GM21723 (cell line): ENCODE data around the gene SNRNP35.
"Not testable (repeated sequence)": the region's sequence is repeated elsewhere in the genome, so short reads cannot be mapped to it uniquely, and the experiment has no call there.

ENCODE experiments used
- ATAC-seq: cut with Tn5 transposase; IDR thresholded peaks from one replicate; pipeline ENCODE4 v1.9.1; 2021; ENCODE audit warnings: mild to moderate bottlenecking, moderate library complexity; ENCODE audit not compliant: unreplicated experiment

Gene SNRNP35

DNA sequence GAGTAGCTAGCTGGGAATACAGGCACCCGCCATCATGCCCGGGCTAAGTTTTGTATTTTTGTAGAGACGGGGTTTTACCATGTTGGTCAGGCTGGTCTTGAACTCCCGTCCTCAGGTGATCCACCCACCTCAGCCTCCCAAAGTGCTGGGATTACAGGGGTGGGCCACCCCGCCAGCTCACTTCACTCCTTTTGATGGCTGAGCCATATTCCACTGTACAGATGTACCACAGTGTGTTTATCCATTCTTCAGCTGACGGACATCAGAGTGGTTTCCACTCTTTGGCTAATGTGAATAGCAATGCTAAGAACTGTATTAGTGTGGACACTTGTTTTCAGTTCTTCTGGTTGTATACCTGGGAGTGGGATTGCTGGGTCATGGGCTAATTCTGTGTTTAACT lies 29.5 kb downstream of the SNRNP35 start:
- ATAC-seq: no peak

DNA sequence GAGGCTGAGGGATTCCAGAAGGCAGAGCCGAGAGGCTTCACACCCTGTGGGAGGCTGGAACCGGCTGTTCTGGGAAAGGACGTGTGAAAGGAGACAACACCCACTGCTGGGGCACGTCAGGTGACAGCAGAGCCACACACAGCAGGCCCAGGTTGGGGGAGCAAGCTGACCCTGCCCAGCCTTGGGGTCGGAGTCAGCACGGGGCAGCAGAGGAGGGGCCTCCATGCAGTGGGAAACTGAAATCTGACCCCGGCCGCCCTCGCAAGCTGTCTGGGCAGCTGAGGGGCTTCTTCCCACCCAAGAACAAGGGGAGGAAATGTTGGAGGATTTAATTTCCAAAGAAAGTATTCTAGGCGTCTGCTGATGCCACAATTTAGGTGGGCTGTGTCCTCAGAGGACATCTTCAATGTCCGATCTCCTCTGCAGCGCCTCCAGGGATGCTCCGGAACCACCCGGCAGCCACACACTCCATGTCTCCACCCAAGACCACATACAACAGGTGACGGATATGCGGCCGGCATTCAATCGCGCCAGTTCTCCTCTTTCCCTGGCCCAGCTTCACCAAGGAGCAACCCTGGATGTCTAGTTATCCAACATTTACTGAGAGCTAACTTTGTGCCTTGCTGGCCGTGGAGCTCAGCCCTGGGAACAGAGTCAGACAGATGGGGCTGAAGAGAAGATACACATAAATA lies 30.7 kb downstream of the SNRNP35 start:
- no peak for ATAC-seq

DNA sequence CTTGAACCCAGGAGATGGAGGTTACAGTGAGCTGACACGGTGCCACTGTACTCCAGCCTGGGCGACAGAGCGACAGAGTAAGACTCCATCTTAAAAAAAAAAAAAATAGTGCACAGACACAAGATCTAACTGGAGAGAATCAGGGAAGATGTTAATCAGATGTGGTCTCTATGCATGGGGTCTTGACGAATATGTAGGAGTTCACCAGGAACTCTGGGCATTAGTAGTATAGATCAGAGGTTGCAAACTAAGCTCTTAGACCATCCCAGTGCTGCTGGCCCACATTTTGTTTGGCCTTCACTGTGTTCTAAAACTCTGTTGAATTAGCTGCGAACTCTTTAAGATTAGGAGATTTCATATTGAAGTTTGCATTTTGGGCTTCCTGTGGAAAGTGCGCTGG lies 31.6 kb downstream of the SNRNP35 start:
- ATAC-seq: no peak

DNA sequence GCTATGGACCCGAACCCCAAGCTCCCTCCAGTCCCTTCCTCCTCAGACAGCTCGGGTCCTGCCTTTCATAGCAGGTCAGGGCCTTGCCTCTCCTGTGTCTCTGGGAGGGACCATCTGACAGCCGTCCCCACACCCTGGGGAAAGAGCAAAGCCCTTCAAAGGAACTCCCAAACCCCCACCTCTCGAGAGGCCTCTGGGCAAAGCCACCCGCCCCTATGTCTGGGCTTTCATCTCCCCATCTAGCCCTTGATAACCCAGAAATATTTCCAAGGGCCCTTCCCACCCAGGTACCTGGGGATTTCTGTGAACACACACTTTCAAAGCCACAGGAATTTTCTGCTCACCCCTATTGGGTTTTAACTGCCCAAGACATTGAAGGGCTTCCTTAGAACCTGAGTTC lies 32.1 kb downstream of the SNRNP35 start:
- no peak for ATAC-seq

DNA sequence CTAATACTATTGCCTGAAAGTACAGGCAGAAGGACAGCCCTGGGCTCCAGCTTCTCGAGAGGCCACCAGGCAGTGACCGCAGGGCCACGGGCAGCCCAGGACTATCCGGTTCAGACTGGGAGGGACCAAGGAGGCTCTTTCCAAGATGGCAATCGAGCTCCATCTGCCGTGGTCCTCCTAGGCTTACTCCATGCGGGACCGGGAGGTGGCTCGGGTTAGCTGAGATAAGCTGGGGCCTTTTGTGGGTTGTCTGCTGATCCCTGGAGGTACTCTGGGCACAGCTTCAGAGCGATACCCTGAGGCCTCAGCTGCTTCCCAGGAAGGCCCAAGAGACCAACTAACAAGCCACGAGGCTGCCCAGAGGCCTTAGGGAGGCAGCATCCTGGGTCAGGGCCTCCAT lies 33.1 kb downstream of the SNRNP35 start:
- no peak for ATAC-seq

DNA sequence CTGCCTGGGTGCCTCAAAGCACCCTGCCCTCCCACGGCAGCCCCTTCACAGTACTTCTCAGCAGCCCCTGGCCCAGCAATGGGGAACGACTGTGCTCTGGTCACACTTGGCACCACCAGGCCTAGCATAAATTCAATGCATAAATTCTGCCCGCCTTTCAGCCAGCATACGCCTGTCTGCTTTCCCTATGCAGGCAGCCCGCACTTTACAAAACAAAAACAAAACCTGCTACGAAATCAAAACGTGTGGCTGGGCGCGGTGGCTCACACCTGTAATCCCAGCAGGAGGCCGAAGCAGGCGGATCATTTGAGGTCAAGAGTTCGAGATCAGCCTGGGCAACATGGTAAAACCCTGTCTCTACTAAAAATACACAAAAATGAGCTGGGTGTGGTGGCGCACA lies 33.5 kb downstream of the SNRNP35 start:
- ATAC-seq: no peak

DNA sequence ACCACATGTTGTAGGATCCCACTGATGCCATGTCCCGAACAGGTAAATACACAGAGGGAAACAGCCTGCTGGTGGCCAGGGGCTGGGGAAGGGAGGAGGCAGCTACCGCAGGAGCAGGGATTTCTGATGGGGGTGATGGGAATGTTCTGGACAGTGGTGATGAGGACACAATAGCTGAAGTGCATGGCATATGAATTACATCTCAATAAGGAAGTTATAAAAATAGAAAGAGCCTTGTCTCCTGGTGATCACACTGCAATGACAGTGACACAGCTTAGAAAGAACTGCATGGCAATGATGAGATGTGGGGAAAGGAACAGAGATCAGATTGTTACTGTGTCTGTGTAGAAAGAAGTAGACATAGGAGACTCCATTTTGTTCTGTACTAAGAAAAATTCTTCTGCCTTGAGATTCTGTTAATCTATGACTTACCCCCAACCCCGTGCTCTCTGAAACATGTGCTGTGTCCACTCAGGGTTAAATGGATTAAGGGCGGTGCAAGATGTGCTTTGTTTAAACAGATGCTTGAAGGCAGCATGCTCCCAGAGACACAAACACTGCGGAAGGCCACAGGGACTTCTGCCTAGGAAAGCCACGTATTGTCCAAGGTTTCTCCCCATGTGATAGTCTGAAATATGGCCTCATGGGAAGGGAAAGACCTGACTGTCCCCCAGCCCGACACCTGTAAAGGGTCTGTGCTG lies 34.5 kb downstream of the SNRNP35 start:
- not testable (repeated sequence) for ATAC-seq

DNA sequence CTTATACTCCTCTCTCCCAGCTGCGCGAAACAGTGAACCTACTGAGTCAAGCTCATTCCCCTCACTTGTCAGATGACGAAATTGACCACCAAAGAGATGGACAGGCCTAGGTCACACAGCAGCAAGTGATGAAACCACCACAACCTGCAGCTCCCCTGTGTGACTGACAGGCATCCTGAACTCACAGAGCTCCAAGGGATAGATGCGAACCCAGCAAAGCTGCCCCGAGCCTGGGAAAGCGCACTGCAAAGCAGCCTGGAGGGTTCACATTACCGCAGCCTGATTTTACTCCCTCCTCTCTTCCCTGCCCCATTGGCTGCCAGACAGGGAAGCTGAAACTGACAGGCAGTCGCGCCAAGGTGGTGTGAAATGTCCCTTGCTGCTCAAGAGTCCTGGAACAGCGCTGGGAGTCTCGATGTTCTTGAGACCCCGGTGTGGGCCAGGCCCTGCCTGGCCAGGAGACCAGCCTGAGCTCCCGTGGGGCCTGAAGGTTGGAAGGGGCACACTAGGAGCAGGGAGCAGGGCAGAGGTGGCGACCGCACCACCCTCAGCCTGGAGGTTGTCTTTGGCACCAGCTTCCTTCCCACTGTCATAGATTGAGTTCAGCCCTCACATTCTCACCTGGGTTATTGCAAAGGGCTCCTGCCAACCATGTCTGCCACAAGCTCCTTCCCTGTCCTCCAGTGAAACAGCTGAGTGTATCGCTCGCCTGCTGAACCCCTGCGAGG lies 36.3 kb downstream of the SNRNP35 start:
- ATAC-seq: no peak

DNA sequence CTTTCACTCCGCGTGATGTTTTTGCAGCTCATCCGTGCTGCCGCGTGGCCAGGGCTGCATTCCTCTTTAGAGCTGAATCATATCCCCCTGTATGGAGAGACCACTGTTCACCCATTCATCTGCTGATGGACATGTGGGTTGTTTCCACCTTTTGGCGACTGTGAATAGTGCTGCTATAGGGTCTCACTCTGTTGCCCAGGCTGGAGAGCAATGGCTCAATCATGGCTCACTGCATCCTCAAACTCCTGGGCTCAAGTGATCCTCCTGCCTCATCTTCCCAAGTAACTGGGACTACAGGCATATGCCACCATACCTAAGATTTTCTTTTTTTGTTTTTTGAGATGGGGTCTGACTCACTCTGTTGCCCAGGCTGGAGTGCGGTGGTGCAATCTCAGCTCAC lies 39.1 kb downstream of the SNRNP35 start:
- ATAC-seq: no peak

DNA sequence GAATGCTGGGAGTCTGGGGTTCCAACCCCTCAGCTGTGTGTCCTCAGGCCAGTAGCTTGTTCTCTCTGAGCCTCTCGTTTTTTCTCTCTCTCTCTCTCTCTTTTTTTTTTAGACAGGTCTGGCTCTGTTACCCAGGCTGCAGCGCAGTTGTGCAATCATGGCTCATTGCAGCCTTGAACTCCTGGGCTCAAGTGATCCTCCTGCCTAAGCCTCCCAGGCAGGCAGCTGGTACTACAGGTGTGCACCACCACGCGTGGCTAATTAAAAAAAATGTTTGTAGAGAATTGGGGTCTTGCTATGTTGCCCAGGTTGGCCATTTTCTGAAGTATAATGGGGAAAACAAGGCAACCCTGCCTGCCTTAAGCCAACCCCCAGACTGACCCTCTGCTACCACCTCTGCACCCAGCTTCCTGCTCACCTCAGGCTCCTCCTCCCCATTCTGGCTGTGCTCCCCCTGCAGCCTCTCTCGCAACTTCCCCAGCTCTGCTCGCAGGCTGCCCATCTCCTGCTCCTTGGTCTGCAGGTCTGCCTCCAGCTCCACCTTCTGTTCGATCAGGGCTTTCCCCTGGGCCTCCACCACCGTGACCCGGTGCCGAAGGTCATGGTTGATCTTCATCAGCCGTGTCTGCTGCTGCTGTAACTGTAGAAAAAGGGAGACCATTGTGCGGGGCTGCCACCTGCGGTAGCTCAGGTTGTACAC lies 40.3 kb downstream of the SNRNP35 start:
- ATAC-seq: no peak

DNA sequence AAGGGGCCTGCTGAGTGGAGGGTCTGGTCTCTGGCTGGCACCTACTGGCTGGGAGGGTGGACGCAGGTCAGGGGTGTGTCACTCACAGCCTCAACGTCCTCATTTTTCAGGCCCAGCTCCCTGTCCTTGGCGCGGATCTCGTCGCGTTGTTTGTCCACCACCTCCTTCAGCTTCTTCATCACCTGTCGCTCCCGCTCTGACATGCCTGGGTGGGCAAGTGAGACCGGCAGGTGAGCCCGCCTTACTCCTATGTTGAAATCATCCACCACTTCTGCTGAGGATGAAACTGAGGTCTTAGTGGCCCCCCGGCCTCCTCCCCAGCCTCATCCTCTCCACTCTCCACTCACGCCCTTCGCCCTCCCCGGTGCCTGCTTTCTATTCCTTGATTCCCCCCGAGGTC lies 41.4 kb downstream of the SNRNP35 start:
- no peak for ATAC-seq

DNA sequence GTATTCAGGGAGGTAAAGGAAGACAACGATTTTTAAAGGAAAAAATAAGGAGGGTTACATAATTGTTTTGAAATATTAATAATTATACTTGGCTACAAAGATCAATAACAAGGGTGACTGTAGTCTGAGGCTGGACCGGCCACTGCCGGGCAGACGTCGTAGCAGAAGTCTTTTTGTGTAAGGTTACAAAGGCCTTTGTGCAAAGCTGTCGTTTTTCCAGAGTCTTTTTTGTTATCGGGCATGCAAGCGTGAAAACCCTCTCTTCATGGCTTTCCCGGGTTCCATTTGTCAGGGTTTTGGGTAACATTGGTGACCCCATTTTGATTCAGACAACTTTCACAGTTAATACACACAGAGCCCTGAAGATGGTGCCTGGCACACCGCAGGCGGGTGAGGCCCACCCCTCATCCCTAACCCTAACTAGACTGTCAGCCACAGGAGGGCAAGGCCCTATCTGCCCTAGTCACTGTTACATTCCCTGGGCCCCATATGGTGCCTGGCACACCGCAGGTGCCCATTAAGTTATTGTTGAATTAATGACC lies 44.3 kb downstream of the SNRNP35 start:
- no peak for ATAC-seq

DNA sequence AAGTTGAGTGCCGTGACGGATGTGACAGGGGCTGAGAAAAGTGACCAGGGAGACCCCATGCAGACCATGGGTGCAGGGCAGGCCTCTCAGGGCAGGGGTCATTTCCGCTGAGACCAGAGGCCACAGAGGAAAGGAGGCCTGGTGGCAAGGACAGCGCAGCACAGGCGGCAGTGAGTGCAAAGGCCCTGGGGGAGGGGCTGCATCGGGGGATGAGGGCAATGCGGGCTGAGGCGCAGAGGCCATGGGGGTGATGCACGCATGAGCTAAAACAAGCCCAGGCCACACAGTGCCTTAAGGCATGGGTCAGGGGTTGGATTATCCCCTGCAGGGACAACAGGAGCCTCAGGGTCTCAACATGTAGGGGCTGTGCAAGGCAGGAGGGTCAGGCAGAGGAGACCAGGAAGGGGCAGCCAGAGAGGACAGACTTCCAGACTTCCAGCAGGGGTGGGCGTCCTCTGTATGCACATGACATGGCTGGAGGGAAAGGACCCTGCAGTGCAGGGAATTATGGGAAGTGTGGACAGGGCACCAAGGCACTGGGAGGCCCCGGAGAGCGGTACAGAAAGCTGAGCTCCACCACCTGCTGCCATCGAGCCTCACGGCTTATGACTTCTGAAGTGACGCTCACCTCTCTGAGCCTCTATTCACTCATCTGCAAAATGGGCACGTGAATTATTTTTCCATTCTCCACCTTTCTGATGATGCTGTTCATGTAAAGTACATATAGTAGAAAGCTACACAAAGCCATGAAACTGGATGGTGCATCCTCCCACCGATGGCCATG lies 48.3 kb downstream of the SNRNP35 start:
- no peak for ATAC-seq

DNA sequence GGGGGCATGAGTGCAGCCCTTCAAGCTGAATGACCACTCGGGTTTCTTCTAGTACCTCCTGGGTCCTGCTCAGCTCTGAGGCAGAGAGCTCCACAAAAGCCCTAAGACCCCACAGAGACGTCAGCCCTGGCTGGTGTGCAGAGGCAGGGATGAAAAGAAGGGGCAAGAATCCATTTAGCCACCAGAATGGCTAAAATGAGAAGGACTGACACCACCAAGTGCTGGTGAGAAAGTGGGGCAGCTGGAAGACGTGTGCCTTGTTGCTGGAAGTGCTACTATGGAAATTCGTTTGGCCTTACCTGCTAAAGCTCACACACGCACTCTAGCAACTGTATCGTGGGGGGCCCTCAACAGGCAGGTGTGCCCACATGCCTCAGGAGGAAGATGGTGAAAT lies 48.9 kb downstream of the SNRNP35 start:
- ATAC-seq: no peak

DNA sequence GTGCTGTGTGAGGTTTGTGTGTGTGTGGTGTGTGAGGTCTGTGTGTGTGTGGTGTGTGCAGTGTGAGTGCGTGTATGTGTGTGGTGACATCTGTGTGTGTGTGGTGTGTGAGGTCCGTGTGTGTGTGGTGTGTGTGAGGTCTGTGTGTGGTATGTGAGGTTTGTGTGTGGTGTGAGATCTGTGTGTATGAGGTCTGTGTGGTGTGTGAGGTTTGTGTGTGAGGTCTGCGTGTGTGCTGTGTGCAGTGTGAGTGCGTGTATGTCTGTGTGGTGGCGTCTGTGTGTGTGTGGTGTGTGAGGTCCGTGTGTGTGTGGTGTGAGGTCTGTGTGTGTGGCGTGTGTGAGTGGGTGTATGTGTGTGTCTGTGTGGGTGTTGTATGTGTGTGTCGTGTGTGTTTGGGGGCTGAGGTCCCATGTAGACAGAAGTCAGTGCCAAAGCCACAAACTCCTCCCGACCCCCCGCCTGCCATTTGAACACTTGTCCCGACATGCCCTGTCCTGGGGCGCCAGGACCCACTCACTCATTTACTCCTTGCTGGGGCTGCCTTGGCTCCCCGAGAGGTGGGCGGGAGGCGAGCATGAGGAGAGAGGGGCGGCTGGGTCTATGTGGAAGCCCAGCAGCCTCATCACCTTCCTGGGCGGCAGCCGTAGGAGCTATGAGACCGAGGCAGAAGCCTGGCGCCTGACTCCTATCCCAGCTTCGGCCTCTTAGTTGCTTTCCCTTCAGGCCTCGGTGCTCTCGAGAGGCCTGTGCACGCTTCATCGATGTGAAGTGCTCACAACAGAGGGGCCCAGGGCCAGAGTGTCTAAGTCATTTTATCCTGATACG lies 55.1 kb downstream of the SNRNP35 start:
- no peak for ATAC-seq

DNA sequence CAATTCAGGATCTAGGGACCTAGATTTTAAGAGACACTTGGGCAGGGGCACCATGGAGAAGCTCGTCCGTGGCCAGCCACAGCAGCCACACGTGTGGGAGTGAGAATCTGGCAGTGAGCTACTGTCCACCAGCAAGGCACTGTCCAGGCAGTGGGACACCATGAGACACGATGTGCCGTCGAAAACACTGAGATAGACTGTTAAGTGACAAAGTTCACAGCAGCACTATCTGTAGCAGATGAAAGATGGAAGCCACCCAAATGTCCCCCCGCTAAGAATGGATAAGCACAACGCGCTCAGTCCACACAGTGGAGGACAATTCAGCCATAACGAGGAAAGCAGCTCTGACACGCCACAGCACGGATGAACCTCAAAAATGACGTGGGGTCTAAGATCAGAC lies 55.9 kb downstream of the SNRNP35 start:
- ATAC-seq: no peak

DNA sequence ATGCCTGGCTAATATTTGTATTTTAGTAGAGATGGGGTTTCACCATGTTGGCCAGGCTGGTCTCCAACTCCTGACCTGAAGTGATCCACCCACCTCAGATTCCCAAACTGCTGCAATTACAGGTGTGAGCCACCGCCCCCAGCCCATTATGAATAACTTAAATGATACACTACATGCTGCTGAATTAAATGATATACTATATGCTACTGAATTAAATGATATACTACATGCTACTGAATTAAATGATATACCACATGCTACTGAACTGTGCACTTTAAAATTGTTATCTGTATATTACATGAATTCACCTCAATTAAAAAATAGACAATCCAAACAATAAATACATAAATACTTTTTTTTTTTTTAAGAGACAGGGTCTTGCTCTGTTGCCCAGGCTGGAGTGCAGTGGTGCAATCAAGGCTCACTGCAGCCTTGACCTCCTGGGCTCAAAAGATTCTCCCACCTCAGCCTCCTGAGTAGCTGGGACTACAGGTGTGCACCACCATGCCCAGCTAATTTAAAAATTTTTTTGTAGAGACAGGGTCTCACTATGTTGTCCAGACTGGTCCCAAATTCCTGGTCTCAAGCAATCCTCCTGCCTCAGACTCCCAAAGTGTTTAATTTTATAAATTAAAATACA lies 56.8 kb downstream of the SNRNP35 start:
- not testable (repeated sequence) for ATAC-seq

DNA sequence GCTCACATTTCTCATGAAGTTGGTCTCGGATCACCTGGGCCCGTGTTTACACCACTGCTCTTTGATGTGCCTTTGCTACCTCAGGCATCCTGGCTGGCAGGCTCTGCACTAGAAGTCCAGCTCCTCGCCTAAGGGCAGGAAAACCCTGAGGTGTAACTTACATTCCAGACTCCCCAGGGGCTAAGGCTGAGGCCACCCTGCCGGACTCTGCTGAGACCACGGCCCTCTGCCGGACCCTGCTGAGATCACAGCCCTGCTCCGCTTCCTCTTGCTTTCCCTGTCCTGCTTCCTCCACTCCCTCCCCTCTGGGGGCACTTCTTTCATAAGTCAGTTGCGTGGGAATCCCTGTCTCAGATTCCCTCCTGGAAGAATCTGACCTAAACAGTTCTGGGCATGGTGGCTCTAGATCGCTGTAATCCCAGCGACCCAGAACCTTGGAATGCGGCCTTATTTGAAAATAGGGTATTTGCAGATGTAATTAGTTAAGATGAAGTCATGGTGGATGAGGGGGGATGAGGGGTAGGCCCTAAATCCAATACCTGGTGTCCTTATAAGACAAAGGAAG lies 58.4 kb downstream of the SNRNP35 start:
- no peak for ATAC-seq
